ENCODE measurements around the gene HSD11B2. TPM values are rescaled to one million over a fixed set of nuclear protein-coding genes. Genes with fewer than 3 reads are reported as not detected.

HSD11B2 gene
- total and polyA plus RNA-seq, 2 of the 8 experiments (the other 6 are each of a cell fraction or from before 2014, with no cell fraction given) = 28.7 to 32.9 TPM

DNA sequence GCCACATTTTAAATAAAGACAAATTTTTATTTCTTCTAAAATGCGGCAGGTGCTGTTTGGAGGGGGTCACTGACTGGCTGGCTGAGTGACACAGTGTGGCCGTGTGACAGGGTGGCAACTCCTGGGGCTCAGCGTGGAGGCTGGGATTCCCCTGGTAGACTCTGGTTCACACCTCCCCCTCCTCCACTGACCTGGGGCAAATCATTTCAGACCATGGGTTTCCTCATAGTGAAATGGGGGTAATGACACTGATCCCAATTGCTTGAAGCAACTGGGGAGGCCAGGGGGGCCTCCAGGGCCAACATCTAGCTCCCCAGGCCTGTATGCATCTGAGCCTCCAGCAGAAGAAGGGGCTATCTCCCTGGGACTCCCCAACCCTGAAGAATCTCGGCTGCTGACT, 6.6 kb downstream of the HSD11B2 start (continued):
- TF ChIP-seq, protein P1, sequence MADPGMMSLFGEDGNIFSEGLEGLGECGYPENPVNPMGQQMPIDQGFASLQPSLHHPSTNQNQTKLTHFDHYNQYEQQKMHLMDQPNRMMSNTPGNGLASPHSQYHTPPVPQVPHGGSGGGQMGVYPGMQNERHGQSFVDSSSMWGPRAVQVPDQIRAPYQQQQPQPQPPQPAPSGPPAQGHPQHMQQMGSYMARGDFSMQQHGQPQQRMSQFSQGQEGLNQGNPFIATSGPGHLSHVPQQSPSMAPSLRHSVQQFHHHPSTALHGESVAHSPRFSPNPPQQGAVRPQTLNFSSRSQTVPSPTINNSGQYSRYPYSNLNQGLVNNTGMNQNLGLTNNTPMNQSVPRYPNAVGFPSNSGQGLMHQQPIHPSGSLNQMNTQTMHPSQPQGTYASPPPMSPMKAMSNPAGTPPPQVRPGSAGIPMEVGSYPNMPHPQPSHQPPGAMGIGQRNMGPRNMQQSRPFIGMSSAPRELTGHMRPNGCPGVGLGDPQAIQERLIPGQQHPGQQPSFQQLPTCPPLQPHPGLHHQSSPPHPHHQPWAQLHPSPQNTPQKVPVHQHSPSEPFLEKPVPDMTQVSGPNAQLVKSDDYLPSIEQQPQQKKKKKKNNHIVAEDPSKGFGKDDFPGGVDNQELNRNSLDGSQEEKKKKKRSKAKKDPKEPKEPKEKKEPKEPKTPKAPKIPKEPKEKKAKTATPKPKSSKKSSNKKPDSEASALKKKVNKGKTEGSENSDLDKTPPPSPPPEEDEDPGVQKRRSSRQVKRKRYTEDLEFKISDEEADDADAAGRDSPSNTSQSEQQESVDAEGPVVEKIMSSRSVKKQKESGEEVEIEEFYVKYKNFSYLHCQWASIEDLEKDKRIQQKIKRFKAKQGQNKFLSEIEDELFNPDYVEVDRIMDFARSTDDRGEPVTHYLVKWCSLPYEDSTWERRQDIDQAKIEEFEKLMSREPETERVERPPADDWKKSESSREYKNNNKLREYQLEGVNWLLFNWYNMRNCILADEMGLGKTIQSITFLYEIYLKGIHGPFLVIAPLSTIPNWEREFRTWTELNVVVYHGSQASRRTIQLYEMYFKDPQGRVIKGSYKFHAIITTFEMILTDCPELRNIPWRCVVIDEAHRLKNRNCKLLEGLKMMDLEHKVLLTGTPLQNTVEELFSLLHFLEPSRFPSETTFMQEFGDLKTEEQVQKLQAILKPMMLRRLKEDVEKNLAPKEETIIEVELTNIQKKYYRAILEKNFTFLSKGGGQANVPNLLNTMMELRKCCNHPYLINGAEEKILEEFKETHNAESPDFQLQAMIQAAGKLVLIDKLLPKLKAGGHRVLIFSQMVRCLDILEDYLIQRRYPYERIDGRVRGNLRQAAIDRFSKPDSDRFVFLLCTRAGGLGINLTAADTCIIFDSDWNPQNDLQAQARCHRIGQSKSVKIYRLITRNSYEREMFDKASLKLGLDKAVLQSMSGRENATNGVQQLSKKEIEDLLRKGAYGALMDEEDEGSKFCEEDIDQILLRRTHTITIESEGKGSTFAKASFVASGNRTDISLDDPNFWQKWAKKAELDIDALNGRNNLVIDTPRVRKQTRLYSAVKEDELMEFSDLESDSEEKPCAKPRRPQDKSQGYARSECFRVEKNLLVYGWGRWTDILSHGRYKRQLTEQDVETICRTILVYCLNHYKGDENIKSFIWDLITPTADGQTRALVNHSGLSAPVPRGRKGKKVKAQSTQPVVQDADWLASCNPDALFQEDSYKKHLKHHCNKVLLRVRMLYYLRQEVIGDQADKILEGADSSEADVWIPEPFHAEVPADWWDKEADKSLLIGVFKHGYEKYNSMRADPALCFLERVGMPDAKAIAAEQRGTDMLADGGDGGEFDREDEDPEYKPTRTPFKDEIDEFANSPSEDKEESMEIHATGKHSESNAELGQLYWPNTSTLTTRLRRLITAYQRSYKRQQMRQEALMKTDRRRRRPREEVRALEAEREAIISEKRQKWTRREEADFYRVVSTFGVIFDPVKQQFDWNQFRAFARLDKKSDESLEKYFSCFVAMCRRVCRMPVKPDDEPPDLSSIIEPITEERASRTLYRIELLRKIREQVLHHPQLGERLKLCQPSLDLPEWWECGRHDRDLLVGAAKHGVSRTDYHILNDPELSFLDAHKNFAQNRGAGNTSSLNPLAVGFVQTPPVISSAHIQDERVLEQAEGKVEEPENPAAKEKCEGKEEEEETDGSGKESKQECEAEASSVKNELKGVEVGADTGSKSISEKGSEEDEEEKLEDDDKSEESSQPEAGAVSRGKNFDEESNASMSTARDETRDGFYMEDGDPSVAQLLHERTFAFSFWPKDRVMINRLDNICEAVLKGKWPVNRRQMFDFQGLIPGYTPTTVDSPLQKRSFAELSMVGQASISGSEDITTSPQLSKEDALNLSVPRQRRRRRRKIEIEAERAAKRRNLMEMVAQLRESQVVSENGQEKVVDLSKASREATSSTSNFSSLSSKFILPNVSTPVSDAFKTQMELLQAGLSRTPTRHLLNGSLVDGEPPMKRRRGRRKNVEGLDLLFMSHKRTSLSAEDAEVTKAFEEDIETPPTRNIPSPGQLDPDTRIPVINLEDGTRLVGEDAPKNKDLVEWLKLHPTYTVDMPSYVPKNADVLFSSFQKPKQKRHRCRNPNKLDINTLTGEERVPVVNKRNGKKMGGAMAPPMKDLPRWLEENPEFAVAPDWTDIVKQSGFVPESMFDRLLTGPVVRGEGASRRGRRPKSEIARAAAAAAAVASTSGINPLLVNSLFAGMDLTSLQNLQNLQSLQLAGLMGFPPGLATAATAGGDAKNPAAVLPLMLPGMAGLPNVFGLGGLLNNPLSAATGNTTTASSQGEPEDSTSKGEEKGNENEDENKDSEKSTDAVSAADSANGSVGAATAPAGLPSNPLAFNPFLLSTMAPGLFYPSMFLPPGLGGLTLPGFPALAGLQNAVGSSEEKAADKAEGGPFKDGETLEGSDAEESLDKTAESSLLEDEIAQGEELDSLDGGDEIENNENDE (IDR thresholded peaks at IDR 0.05; ENCODE audit: insufficient replicate concordance, low read length) = no peak
- no peak for TF ChIP-seq CTBP2 (IDR thresholded peaks at IDR 0.05; ENCODE audit: borderline replicate concordance, insufficient read depth, insufficient read length, low read length)
- no peak for TF ChIP-seq SIX5 (IDR thresholded peaks at IDR 0.05; ENCODE audit: low read depth, low read length)
- no peak for TF ChIP-seq CREB1 (IDR thresholded peaks at IDR 0.05)
- no peak for TF ChIP-seq NRF1 (IDR thresholded peaks at IDR 0.05; ENCODE audit: low read depth, low read length)
- TF ChIP-seq TAF7 (optimal IDR thresholded peaks at IDR 0.05; ENCODE audit: borderline replicate concordance, low read depth, low read length) = no peak
- TF ChIP-seq EGR1 (IDR thresholded peaks at IDR 0.05; ENCODE audit: borderline replicate concordance, low read depth, low read length) = no peak
- no peak for TF ChIP-seq CHD2 (IDR thresholded peaks at IDR 0.05; ENCODE audit: low read length)
- TF ChIP-seq, protein P2, sequence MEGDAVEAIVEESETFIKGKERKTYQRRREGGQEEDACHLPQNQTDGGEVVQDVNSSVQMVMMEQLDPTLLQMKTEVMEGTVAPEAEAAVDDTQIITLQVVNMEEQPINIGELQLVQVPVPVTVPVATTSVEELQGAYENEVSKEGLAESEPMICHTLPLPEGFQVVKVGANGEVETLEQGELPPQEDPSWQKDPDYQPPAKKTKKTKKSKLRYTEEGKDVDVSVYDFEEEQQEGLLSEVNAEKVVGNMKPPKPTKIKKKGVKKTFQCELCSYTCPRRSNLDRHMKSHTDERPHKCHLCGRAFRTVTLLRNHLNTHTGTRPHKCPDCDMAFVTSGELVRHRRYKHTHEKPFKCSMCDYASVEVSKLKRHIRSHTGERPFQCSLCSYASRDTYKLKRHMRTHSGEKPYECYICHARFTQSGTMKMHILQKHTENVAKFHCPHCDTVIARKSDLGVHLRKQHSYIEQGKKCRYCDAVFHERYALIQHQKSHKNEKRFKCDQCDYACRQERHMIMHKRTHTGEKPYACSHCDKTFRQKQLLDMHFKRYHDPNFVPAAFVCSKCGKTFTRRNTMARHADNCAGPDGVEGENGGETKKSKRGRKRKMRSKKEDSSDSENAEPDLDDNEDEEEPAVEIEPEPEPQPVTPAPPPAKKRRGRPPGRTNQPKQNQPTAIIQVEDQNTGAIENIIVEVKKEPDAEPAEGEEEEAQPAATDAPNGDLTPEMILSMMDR (IDR thresholded peaks at IDR 0.05; ENCODE audit: control extremely low read depth in 1 of 3, insufficient read depth in 1 of 3, low read depth in 1 of 3, low read length in 3 of 3) = no peak
- no peak for TF ChIP-seq EZH2 (IDR thresholded peaks at IDR 0.05; ENCODE audit: low read depth, low read length, severe bottlenecking)
